IMR-90 (cell line): ENCODE results near the gene B3GALT6. TPM values are rescaled to one million over a fixed set of nuclear protein-coding genes. Genes with fewer than 3 reads are reported as not detected.

Experiments used
- ATAC-seq: fragments of 200-7000 bp; cut with Tn5 transposase; 2 replicates; pipeline ENCODE4 v1.9.1; 2020; ENCODE audit warnings: low read depth, mild to moderate bottlenecking, moderate library complexity
- BruUV-seq: library from RNA; stranded (reverse); fragments of 400-500 nt; replicated peaks from 2 replicates; lab custom pipeline; 2021; lab: Mats Ljungman, UMichigan
- CTCF ChIA-PET: fragments of 300-600 bp; formaldehyde crosslinking; extraction: SDS; loops from one replicate; lab custom pipeline; 2021; ENCODE audit warnings: antibody characterized with exemption; lab: Yijun Ruan, JAX
- POLR2A ChIA-PET: fragments of 300-600 bp; sonication (Branson Sonifier 250); formaldehyde crosslinking; loops from one replicate; lab custom pipeline; 2022; ENCODE audit warnings: antibody characterized with exemption; ENCODE audit not compliant: unreplicated experiment; lab: Charles Lee
- DNase-seq: peaks from one replicate; pipeline ENCODE4 v3.0.0; 2013
- H2AFZ ChIP-seq: replicated peaks from 2 replicates; pipeline ENCODE3; 2013; ENCODE audit warnings: low read length, mild to moderate bottlenecking; ENCODE audit not compliant: poor library complexity
- H2AK5ac ChIP-seq: 2 replicates; pipeline ENCODE4 v1.6.1; 2013; ENCODE audit warnings: low read depth, low read length, inconsistent platforms
- H2AK9ac ChIP-seq: replicated peaks from 2 replicates; pipeline ENCODE3; 2013; ENCODE audit warnings: mild to moderate bottlenecking, low read depth, low read length, moderate library complexity; ENCODE audit not compliant: poor library complexity
- H2BK120ac ChIP-seq: 2 replicates; pipeline ENCODE4 v1.6.1; 2013; ENCODE audit warnings: low read depth, low read length, inconsistent platforms
- H2BK15ac ChIP-seq: 3 replicates; pipeline ENCODE4 v1.6.1; 2013; ENCODE audit warnings: low read depth, low read length, inconsistent platforms
- H2BK20ac ChIP-seq: 2 replicates; pipeline ENCODE4 v1.6.1; 2013; ENCODE audit warnings: low read depth, mild to moderate bottlenecking, inconsistent platforms, low read length, moderate library complexity
- H2BK5ac ChIP-seq: 2 replicates; pipeline ENCODE4 v1.6.1; 2013; ENCODE audit warnings: mild to moderate bottlenecking, low read depth, low read length, inconsistent platforms; ENCODE audit not compliant: poor library complexity, severe bottlenecking
- H3K14ac ChIP-seq: replicated peaks from 2 replicates; pipeline ENCODE4 v1.6.1; 2013; ENCODE audit warnings: low read depth, low read length, inconsistent platforms
- H3K18ac ChIP-seq: 2 replicates; pipeline ENCODE4 v1.6.1; 2013; ENCODE audit warnings: low read depth, low read length, control low read depth
- H3K23ac ChIP-seq: 2 replicates; pipeline ENCODE4 v1.6.1; 2013; ENCODE audit warnings: low read depth, low read length, inconsistent platforms
- H3K27ac ChIP-seq: 2 replicates; pipeline ENCODE4 v1.5.1; 2013; ENCODE audit warnings: mild to moderate bottlenecking, control low read depth, low read length; ENCODE audit not compliant: insufficient read depth
- H3K27me3 ChIP-seq: 2 replicates; pipeline ENCODE4 v1.6.1; 2013; ENCODE audit warnings: low read length; ENCODE audit not compliant: control insufficient read depth, insufficient read depth
- H3K36me3 ChIP-seq: 2 replicates; pipeline ENCODE4 v1.6.1; 2013; ENCODE audit warnings: low read length, mixed read lengths; ENCODE audit not compliant: control insufficient read depth, insufficient read depth
- H3K4ac ChIP-seq: 2 replicates; pipeline ENCODE4 v1.6.1; 2013; ENCODE audit warnings: low read depth, low read length, inconsistent platforms
- H3K4me1 ChIP-seq: 2 replicates; pipeline ENCODE4 v1.6.1; 2013; ENCODE audit warnings: low read length, mixed read lengths; ENCODE audit not compliant: control insufficient read depth, insufficient read depth
- H3K4me2 ChIP-seq: 2 replicates; pipeline ENCODE4 v1.6.1; 2013; ENCODE audit warnings: low read depth, mild to moderate bottlenecking, control low read depth, low read length, moderate library complexity
- H3K4me3 ChIP-seq: 2 replicates; pipeline ENCODE4 v1.5.1; 2013; ENCODE audit warnings: low read depth, mild to moderate bottlenecking, control low read depth, low read length, moderate library complexity; ENCODE audit not compliant: insufficient read depth
- H3K56ac ChIP-seq: 2 replicates; pipeline ENCODE4 v1.6.1; 2013; ENCODE audit warnings: low read length, inconsistent platforms; ENCODE audit not compliant: insufficient read depth; ENCODE audit errors: extremely low read depth
- H3K79me1 ChIP-seq, 2 experiments: 2 replicates each; pipeline ENCODE4 v1.6.1; 2013; ENCODE audit warnings: low read length in 2 of 2, inconsistent platforms in 1 of 2, low read depth in 1 of 2
- H3K9ac ChIP-seq: 2 replicates; pipeline ENCODE4 v1.6.1; 2013; ENCODE audit warnings: low read depth, low read length, control low read depth
- H3K9me1 ChIP-seq: 2 replicates; pipeline ENCODE4 v1.6.1; 2013; ENCODE audit warnings: low read length, inconsistent platforms; ENCODE audit not compliant: insufficient read depth
- H3K9me3 ChIP-seq: 2 replicates; pipeline ENCODE4 v1.6.1; 2013; ENCODE audit warnings: low read length; ENCODE audit not compliant: control insufficient read depth, insufficient read depth
- H4K20me1 ChIP-seq: 2 replicates; pipeline ENCODE4 v1.6.1; 2013; ENCODE audit warnings: low read length, inconsistent platforms; ENCODE audit not compliant: insufficient read depth
- H4K5ac ChIP-seq: 2 replicates; pipeline ENCODE4 v1.6.1; 2013; ENCODE audit warnings: mild to moderate bottlenecking, low read depth, low read length, control low read depth
- H4K8ac ChIP-seq, 2 experiments: 2 replicates each; pipeline ENCODE4 v1.6.1; 2013; ENCODE audit warnings: low read depth in 2 of 2, low read length in 2 of 2, control low read depth in 1 of 2, inconsistent platforms in 1 of 2
- H4K91ac ChIP-seq: 2 replicates; pipeline ENCODE4 v1.6.1; 2013; ENCODE audit warnings: low read depth, low read length, inconsistent platforms; ENCODE audit not compliant: insufficient read depth
- BHLHE40 ChIP-seq: fragments of 150-350 bp; IDR thresholded peaks from 2 replicates; pipeline ENCODE4 v1.6.1; 2016; ENCODE audit warnings: mild to moderate bottlenecking, low read depth, low read length
- CHD1 ChIP-seq: IDR thresholded peaks from 2 replicates; pipeline ENCODE4 v1.6.1; 2012; ENCODE audit warnings: low read depth, low read length, improper control_type of control experiment
- MXI1 ChIP-seq: IDR thresholded peaks from 2 replicates; pipeline ENCODE4 v1.6.1; 2012; ENCODE audit warnings: low read depth, mild to moderate bottlenecking, low read length, moderate library complexity, borderline replicate concordance
- POLR2A ChIP-seq: IDR thresholded peaks from 2 replicates; pipeline ENCODE4 v1.6.1; 2012; ENCODE audit warnings: mild to moderate bottlenecking, low read depth, low read length
- SMC3 ChIP-seq: fragments of 150-350 bp; IDR thresholded peaks from 2 replicates; pipeline ENCODE4 v1.6.1; 2016; ENCODE audit warnings: low read depth, mild to moderate bottlenecking, antibody characterized with exemption, low read length, moderate library complexity
- WGBS, 2 experiments: methylation state at CpG; one replicate each; pipeline versions ENCODE4 v1.1.5 to v1.1.7; 2013; ENCODE audit warnings: missing lambda C conversion rate in 2 of 2; ENCODE audit not compliant: insufficient read length in 1 of 2; ENCODE audit errors: extremely low coverage in 2 of 2; 5-methylcytosine and 5-hydroxymethylcytosine counted together
- dilution Hi-C: fragments of 300-500 bp; cut with HindIII; formaldehyde crosslinking; loops from one replicate; pipeline ENCODE4 v1.14.3; 2018; ENCODE audit warnings: low sequenced_read_pairs; ENCODE audit not compliant: unreplicated experiment
- in situ Hi-C: fragments of 300-500 bp; cut with MboI; formaldehyde crosslinking; loops from 3 replicates; pipeline ENCODE4 v1.14.3; 2019; ENCODE audit warnings: low sequenced_read_pairs, inconsistent platforms, mixed read lengths
- intact Hi-C: fragments of 100-400 bp; cut with micrococcal nuclease; formaldehyde crosslinking; loops from 2 replicates; pipeline ENCODE4 v1.10.0; 2022
- polyA plus RNA-seq, 3 experiments: library from polyadenylated mRNA; depleted of rRNA; stranded (reverse); fragments of >200 nt; gene quantifications; 2 replicates each; pipeline ENCODE4 v1.2.3, GENCODE V29; 2012; ENCODE audit warnings: low replicate concordance in 1 of 3
- total RNA-seq: library from RNA; depleted of rRNA; stranded (reverse); fragments of >200 nt; gene quantifications from 2 replicates; pipeline ENCODE4 v1.2.3, GENCODE V29; 2012

B3GALT6 gene
- total and polyA plus RNA-seq, 2 of the 4 experiments (the other 2 are of a cell fraction), result 12.2 to 23.0 TPM

- Histone ChIP-seq H4K5ac (no peak overlapping the region), H2BK15ac (no peak overlapping the region), H3K9ac (no peak overlapping the region), H3K9me3 (no peaks in the 10 kb centered on the region), H3K36me3 (peaks cover 2% of the 10 kb centered on the region; the same call in 1 of the 2 replicates), H3K4ac (no peak overlapping the region), H4K8ac (no peak overlapping the region), H2AK5ac (peak overlapping the region; percentile 16; the same call in 1 of the 2 replicates), H3K4me2 (no peak overlapping the region), H2BK20ac (no peak overlapping the region), H2AK9ac (peak overlapping the region; percentile 5), H3K9me1 (no peaks in the 10 kb centered on the region), H3K4me3 (no peak overlapping the region), H3K18ac (no peak overlapping the region), H2BK120ac (no peak overlapping the region), H4K91ac (no peak overlapping the region), H3K14ac (no peak overlapping the region), H3K79me1 (peaks cover 0 to 12% of the 10 kb centered on the region in 2 experiments; a peak in 2 of 4 replicates), H3K23ac (no peak overlapping the region), H3K27me3 (no peaks in the 10 kb centered on the region), H3K4me1 (peaks cover 14% of the 10 kb centered on the region), H4K20me1 (no peaks in the 10 kb centered on the region), H2BK5ac (no peak overlapping the region), H2AFZ (peak overlapping the region; percentile 23), H3K56ac (no peak overlapping the region), H3K27ac (no peak overlapping the region)
- 48% methylated on average over 15 of the region's 30 CpGs; no CpG with 5 or more reads in 1 of the 2 experiments for WGBS, 2 experiments
- ChIA-PET CTCF (no interaction called here), POLR2A (no interaction called here)
- ATAC-seq, result no peak
- no peak for DNase-seq
- TF ChIP-seq CHD1 (no peak), MXI1 (no peak), BHLHE40 (no peak), SMC3 (no peak), POLR2A (no peak)
- intact Hi-C loops (no loop called here), dilution Hi-C loops (no loop called here), in situ Hi-C loops (no loop called here)
- BruUV-seq, result no TSS peak
Observed at GRCh38 chr1:1239614-1240347, 7.7 kb downstream of the B3GALT6 start.
